NCI-H1092 (cell line): Measurements from ENCODE around the gene GYG2.
"Not testable (repeated sequence)": the region's sequence is repeated elsewhere in the genome, so short reads cannot be mapped to it uniquely, and the experiment has no call there.

Experiments
- DNase-seq: peaks from one replicate; lab custom pipeline; 2025; lab: John Stamatoyannopoulos, UW

GYG2 gene

DNA sequence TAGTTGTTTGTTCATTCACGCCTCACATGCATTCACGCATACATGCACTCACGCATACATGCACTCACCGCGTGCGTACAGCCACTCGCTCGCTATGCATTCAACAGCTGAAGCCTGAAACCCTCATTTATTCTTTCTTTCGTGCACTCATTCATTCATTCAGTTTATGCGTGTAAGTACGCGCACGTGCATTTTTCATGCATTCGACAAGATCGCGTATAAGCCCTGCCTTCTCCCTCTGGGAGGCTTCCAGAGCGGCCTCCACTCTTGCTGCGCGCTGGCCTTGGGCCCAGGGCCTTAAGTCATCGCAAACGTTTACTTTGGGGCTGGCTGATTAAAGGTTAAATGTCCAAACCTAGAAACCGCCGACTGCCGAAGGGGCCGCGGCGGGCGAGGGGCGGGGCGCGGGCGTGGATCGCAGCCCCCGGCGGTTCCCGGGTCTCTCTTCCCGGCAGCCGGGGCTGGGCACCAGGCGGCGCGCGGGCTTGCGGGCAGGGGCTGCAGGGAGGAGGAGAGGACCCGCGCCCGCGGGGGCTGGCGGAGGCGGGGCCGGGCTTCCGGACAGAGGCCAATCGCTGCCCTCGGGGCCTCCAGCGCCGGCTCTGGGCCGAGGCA is at the start of gene GYG2:
Gene GYG2, plus strand, starts transcription at position 587 of the 615 bp plus-strand sequence. CDS start 1,259 bp downstream, outside the sequence.
- DNase-seq, result no peak

DNA sequence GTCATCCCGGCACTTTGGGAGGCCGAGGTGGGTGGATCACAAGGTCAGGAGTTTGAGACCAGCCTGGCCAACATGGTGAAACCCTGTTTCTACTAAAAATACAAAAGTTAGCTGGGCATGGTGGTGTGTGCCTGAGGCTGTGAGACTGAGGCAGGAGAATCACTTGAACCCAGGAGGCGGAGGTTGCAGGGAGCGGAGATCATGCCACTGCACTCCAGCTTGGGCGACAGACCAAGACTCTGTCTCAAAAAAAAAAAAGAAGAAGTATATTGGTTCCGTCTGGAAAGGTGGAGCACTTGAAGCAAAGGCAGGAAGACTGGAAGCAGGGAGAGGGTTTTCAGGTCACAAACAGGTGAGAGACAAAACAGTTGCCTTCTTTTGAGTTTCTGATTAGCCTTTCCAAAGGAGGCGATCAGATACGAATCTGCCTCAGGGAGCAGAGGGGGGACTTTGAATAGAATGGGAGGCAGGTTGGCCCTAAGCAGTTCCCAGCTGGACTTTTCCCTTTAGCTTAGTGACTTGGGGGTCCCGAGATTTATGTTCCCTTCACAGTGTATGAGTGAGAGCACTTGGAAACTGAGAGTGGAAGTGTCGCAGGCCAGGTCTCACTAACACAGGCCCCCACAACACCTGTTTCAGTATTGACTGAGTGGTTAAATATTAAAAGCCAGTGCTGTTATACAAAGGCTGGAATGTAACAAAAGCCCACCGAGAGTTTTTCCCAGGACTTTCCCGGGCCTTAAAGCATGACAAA is 48.1 kb upstream of the GYG2 start:
- not testable (repeated sequence) for DNase-seq

DNA sequence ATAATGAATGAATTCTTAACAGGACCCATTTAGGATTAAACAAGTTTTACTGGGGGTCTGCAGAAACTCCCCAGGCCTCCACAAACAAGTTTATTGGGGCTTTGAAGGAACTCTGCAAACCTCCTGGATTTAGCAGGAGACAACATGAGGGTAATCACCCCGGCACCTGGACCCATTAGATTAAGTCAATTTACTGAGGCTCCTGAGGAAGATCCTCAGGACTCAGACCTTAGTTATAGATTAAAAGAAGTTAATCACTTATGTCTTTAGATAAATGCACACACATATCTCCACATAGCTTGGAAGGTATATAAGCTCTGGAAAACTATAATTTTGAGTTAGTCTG is 47.5 kb upstream of the GYG2 start:
- no peak for DNase-seq

DNA sequence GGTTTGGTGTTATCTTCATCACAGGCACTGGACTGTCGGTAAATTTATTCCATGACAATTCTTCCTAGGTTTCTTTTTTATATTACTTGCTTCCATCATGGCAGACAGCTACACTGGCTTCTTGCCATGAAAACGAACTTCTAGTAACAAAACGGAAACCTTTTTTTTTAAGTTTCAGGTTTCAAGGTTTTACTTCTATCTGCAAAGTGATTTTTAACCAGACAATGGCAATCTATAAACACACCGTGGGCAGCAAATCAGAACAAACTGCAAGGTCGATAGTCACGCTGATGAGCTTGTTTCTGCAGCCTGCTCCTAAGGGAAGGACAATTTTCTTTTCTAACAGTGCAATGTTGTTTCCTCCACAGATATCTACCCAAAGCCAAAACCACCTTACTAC is 47.0 kb upstream of the GYG2 start:
- DNase-seq, result no peak

DNA sequence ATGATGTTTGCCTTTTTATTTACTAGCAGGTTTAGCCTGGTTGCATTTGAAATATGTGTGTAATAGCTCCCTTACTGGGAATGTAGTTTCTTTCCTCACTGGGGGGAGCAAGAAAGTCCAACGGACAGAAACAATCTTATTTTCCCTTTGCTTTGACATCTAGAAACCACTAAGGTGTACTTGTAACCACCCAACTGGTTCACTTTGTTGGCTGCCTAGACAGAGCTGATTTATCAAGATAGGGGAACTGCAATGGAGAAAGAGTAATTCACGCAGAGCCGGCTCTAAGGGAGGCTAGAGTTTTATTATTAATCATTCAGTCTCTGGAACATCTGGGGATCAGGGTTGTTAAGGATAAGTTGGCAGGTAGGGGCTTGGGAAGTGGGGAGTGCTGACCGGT is 46.6 kb upstream of the GYG2 start:
- no peak for DNase-seq

DNA sequence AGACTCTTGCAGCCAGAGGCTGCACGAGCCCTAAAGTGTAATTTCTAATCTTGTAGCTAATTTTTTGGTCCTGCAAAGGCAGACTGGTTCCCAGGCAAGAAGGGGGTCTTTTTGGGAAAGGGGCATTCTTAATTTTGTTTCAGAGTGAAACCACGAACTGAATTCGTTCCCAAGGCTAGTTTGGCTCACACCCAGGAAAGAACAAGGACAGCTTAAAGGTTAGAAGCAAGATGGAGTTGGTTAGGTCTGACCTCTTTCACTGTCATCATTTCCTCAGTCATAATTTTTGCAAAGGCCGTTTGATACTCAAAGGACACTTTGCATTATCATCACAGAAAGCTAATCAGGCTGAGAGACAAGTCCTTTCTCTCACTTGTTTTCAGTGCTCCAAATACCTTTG is 46.0 kb upstream of the GYG2 start:
- DNase-seq, result no peak

DNA sequence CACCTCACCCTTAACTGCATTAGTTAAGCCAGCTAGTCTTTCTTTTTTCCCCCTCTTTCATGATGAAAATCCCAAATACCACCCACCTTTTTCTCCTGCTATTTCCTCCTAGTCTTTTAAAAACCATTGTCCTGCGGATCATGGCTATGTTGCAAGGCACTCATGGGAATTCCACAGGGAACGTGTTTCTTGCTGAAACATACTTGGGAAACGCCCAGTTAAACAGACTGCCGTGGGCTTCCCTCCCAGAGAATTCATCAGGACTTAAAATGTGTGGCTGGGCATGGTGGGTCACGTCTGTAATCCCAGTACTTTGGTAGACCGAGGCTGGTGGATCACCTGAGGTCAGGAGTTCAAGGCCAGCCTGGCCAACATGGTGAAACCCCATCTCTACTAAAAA is 44.7 kb upstream of the GYG2 start:
- no peak for DNase-seq

DNA sequence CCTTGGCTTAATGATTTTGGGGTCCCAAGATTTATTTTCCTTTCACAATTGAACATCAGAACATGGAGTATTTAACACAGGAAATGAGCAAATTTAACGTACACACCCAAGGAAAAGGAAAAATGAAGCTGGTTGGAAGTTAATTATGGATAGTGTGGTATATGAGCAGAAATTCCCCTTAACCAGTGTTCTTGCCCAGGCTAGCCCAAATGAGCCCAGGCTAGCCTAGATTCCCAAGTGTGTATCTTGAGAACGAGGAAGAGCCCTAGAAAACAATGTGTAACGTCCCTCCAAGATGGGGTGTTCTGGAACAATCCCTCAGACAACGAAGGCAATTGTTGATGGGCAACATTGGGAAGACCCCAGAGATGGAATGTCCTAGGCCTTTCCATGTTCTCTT is 43.2 kb upstream of the GYG2 start:
- DNase-seq, result no peak

DNA sequence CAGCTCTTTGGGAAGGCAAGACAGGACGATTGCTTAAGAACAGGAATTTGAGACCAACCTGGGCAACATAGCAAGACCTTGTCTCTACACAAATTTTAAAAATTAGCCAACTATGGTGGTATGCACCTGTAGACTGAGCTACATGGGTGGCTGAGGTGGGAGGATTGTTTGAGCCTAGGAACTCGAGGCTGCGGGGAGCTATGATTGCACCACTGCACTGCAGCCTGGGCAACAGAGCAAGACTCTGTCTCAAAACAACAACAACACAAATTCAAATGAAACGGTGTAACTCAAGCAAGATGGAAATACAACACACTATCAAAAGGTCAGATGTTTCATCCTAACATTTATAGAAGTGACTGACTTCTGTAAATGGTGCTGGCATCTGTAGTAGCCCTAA is 39.8 kb upstream of the GYG2 start:
- no peak for DNase-seq

DNA sequence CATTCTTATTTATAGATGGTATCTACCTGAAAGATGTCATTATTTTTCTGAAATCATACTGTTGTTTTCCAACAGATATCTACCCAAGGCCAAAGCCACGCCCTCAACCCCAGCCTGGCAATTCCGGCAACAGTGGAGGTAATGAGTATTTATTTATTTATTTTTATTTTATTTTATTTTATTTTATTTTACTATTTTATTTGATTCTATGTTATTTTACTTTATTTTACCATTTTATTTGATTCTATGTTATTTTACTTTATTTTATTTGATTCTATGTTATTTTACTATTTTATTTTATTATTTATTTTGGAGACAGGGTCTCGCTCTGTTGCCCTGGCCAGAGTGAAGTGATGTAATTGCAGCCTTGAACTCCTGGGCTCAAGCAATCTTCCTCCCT is 39.2 kb upstream of the GYG2 start:
- no peak for DNase-seq

DNA sequence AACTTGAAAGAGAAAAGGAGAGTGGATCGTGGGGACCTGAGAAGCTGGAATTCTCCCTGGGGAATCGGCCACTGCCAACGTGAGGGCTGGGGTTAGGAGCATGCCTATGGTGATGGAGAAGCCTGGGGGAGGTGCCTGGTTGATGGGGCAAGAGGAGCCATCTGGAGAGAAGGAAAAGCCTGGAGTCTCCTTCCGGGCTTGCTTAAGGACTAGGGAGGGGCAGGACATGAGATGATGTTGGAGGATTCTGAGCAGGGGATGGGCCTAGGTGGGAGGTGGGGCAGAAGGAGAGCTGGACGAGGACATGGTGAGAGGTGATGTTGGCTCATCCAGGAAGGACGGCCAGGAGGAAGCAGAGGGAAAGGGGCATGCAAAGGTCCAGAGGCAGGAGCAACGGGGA is 35.0 kb upstream of the GYG2 start:
- no peak for DNase-seq

DNA sequence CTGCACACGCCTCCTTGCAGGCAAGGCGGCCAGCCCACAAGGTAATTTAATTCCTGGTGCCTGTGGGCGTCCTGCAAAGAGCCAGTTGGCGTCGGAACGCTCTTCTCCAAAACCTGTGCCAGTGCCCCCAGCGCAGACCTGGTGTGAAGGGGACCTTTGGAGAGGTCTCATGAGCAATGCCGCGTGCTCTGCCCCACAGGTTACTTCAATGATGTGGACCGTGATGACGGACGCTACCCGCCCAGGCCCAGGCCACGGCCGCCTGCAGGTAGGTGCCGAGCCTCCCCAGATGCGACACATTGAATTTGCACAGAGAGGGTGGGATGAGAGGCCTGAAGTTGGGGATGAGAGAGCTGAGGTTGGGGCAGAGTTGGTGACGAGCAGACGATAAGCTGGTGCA is 34.4 kb upstream of the GYG2 start:
- DNase-seq, result no peak

DNA sequence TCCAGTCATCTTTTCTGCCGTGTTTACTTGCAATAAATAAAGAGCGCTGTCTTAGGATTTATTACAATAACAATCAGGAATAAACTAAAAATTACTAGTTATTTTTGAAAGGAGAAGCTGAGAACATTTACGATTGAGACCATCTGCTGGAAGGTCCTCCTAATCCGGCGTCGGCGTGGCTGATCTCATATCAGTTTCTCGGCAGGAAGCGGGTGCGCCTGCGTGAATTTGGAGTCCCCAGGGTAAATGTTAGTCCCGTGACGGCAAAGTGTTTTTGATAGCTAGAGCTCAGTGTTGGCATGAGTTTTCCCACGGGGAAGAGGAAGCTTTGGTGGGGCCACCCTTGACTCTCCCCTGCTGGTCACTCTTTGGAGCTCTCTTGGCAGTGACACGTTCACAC is 31.9 kb upstream of the GYG2 start:
- DNase-seq, result not testable (repeated sequence)

DNA sequence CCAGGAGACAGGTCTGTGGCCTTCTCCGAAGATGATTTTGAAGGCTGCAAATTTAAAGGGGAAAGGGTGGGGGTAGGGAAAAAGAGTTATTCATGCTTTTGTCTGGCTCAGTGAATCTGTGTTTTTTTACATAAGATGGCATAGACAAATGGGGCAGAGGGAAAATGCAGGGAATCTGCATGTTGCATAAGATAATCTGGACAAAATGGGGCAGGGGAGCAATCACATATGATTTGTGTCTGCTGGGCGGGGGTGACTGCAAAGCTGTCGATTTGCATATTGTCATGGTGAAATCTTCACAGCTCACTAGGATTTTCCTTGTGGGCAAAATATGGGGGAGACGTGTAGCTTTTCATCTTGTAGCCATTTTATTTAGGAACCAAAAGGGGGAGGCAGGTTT is 29.4 kb upstream of the GYG2 start:
- DNase-seq, result no peak

DNA sequence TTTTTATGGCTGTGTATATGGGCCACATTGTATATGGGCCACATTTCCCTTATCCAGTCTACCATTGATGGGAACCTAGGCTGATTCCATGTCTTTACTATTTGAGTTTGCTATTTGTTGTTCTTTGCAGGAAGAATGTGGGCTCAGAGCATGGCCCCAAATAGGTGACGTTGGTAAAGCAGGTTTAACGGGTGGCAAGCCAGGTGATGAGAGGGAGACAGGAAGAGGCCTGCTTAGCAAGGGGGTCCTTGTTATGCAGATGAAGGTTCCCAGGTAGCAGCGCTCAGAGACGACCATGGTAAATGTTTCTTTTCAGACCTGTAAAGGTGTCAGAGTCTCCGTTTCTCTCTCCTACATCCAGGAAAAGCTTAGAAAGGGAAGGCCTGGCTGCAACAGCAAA is 28.8 kb upstream of the GYG2 start:
- not testable (repeated sequence) for DNase-seq

DNA sequence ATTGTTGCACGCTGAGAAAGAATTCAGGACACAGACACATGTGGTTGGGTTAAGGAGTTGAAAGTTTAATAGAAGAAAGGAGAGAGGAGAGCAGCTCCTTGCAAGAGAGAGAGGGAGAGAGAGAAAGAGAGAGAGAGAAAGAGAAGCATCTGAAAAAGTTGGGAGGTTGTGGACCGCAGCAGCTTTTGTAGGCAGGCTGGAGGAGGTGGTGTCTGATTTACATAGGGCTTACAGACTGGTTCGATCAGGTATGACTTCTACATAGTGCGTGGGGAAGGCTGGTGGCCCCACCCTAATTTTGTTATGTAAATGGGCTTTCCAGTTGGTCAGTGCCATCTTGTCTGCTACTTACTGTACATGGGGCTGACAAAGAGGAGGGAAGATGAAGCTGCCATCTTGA is 27.5 kb upstream of the GYG2 start:
- no peak for DNase-seq

DNA sequence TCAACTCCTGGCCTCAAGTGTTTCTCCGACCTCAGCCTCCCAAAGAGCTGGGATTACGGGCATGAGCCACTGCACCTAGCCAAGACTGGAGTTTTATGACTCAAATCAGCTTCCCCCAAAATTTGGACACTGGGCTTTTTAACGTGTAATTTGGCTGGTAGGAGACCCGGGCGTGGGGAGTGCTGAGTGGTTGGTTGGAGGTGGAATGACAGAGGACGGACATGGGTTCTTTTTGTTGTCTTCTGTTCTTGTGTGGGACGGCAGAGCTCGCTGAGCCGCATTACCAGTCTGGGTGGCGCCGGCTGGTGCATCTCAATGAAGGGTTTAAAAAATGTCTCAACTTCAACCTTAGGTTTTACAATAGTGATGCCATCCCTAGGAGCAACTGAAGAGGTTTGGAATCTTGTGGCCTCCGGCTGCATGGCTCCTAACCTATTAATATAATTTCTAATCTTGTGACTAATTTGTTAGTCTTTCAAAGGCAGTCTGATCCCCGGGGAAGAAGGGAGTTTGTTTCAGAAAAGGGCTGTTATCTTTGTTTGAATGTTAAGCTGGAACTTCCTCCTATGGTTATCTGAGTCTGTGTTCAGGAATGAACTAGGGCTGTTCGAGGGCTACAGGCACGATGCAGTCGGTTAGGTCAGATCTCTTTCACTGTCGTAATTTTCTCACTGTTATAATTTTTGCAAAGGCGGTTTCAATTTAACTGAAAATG is 26.2 kb upstream of the GYG2 start:
- DNase-seq, result not testable (repeated sequence)

DNA sequence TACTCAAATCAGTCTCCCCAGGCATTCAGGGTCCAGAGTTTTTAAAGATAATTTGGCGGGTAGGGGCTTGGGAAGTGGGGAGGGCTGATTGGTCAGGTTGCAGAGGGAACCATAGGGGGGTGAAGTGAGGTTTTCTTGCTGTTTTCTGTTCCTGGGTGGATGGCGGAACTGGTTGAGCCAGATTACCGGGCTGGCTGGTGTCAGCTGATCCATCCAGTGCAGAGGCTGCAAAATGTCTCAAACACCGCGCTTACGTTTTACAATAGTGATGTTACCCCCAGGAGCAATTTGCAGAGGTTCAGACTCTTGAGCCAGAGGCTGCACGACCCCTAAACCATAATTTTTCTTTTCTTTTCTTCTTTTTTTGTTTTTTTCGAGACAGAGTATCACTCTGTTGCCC is 25.2 kb upstream of the GYG2 start:
- DNase-seq, result not testable (repeated sequence)

DNA sequence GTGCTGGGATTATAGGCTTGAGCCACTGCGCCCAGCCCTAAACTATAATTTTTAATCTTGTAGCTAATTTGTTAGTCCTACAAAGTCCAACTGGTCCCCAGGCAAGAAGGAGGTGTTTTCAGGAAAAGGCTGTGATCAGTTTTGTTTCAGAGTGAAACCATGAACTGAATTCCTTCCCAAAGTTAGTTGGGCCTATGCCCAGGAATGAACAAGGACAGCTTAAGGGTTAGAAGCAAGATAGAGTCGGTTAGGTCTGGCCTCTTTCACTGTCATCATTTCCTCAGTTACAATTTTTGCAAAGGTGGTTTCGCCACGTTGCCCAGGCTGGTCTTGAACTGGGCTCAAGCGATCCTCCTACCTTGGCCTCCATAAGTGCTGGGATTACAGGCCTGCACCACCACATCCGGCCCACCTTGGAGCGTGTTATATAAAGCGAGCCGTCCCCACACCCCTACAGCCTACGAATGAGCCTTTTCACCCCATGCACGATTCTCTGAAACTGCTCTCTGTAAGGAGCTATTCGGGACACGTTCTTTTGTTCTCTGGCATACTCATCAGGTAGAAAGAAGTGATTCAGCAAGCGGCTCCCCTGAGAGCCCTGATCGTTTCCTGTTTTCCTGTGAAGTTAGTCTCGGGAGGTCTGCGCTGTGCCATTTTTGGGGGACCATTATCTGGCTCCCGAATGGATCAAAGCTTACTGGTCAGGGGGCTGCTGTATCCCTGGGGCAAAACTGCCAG is 24.5 kb upstream of the GYG2 start:
- DNase-seq, result not testable (repeated sequence)

DNA sequence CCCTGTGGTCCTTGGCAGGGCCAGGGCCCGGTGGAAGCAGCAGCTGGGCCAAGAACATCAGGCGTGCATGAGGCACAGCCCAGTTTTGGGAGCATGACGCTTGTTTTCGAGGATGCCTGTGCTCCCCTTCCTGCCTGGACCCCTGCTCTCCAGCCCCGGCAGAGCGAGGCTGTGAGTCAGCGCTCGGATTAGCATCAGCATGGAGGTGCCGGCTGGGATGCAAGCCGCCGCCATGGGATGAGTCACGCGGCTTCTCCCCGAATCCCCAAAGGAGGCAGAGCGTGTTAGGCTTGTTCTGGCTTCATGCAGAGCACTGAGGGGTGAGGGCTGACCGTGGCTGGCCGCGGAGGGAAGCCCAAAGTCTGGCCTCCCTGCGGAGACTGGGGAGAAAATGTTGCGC is 23.9 kb upstream of the GYG2 start:
- DNase-seq, result not testable (repeated sequence)

DNA sequence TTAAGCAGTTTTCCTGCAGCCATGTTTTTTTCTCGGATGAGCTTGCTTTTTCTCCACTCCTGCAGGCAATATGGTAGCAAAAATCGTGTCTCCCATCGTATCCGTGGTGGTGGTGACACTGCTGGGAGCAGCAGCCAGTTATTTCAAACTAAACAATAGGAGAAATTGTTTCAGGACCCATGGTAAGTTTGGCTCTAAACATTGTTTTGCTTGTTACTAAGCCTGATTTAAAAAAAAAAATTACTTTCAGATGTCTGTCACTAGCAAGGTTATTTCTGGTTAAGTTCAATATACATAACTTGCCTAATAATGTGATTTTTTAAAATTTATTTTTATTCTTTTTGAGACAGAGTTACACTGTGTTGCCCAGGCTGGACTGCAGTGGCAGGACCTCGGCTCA is 17.5 kb upstream of the GYG2 start:
- DNase-seq, result no peak

DNA sequence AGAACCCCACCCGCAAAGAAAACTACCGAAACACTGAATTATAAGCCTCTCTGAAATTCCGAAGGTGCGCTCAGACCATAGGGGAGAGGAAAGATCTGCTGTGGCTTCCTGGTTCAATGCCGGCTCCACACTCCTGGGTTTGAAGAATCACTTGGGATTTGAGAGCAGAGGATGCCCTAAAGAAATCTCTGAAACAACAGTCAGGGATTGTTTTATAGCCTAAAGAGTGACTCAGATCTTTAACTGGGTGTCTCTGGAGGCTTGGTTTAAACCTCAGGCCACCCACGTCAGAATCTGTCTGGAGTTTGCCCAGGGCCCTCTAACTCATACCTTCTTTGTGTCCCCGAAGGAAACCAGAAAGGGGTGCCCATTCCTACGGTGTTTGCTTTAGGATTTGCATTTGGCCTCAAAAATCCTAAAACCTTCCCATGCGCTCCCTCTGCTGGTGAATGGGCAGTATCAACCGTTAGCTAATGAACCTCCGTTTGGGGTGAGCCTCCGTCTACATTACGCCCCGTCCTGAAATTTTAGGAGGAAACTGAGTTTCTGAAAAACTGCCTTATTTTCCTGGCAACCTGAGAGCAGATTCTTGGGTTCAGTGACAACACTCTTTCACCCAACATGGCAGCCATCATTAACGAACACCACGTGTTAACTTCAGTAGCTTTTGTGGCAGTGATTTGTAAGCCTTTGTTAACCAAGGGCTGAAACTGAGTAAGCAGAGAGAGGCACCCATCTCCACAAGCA is 16.4 kb upstream of the GYG2 start:
- DNase-seq, result not testable (repeated sequence)
